Nephron (organoid): ENCODE measurements around the gene DCAF8.

Experiments
- H3K27ac Mint-ChIP-seq, 3 experiments: 2 replicates each; pipeline ENCODE4 v1.8.0; 2020; ENCODE audit warnings: mixed read lengths in 3 of 3, mild to moderate bottlenecking in 2 of 3, moderate library complexity in 1 of 3
- H3K27me3 Mint-ChIP-seq: 2 replicates; pipeline ENCODE4 v1.8.0; 2021; ENCODE audit warnings: low read depth, mild to moderate bottlenecking, moderate library complexity, mixed read lengths
- H3K36me3 Mint-ChIP-seq: 2 replicates; pipeline ENCODE4 v1.8.0; 2020; ENCODE audit warnings: low read depth, mixed read lengths
- H3K4me1 Mint-ChIP-seq: 2 replicates; pipeline ENCODE4 v1.8.0; 2020; ENCODE audit warnings: mixed read lengths
- H3K4me3 Mint-ChIP-seq, 3 experiments: 2 replicates each; pipeline ENCODE4 v1.8.0; 2020; ENCODE audit warnings: mild to moderate bottlenecking in 3 of 3, mixed read lengths in 3 of 3, moderate library complexity in 2 of 3
- H3K9me3 Mint-ChIP-seq: 2 replicates; pipeline ENCODE4 v1.8.0; 2020; ENCODE audit warnings: mixed read lengths
- CTCF ChIP-seq, 3 experiments: fragments of 200-600 bp; sonication (generic); IDR thresholded peaks; one replicate each; pipeline ENCODE4 v1.5.0; 2021; ENCODE audit warnings: antibody characterized with exemption in 3 of 3; ENCODE audit not compliant: unreplicated experiment in 3 of 3

The DCAF8 gene

GRCh38 chr1:160267284-160267991 is 5.1 kb upstream of the DCAF8 start:
- H3K27me3 Mint-ChIP-seq, result peaks cover 7% of the 10 kb centered on the region
- no peak for TF ChIP-seq CTCF (IDR thresholded peaks at IDR 0.05; ENCODE audit: unreplicated experiment in 3 of 3)
- no peaks in the 10 kb centered on the region for H3K36me3 Mint-ChIP-seq
- no peak overlapping the region for H3K4me3 Mint-ChIP-seq
- no peaks in the 10 kb centered on the region for H3K4me1 Mint-ChIP-seq
- H3K9me3 Mint-ChIP-seq, result no peaks in the 10 kb centered on the region
- no peak overlapping the region for H3K27ac Mint-ChIP-seq

GRCh38 chr1:160264795-160265307 is 2.5 kb upstream of the DCAF8 start:
- no peaks in the 10 kb centered on the region for H3K36me3 Mint-ChIP-seq
- H3K9me3 Mint-ChIP-seq, result no peaks in the 10 kb centered on the region
- no peak overlapping the region for H3K4me3 Mint-ChIP-seq
- no peak for TF ChIP-seq CTCF (IDR thresholded peaks at IDR 0.05; ENCODE audit: unreplicated experiment in 3 of 3)
- H3K27me3 Mint-ChIP-seq, result peaks cover 7% of the 10 kb centered on the region
- H3K4me1 Mint-ChIP-seq, result peaks cover 11% of the 10 kb centered on the region
- H3K27ac Mint-ChIP-seq, result no peak overlapping the region

GRCh38 chr1:160261556-160261892 is 825 bp downstream of the DCAF8 start:
- Mint-ChIP-seq H3K4me1 (peaks cover 39% of the 10 kb centered on the region), H3K27me3 (no peaks in the 10 kb centered on the region), H3K36me3 (peaks cover 5% of the 10 kb centered on the region), H3K9me3 (no peaks in the 10 kb centered on the region), H3K27ac (peak overlapping the region; percentile 86 to 100 (median 97)), H3K4me3 (peak overlapping the region; percentile 98 to 99 (median 99))
- TF ChIP-seq CTCF (IDR thresholded peaks at IDR 0.05; ENCODE audit: unreplicated experiment in 3 of 3), result no peak

GRCh38 chr1:160260406-160261382 is 1.7 kb downstream of the DCAF8 start:
- H3K9me3 Mint-ChIP-seq, result no peaks in the 10 kb centered on the region

GRCh38 chr1:160258177-160258798 is 4.1 kb downstream of the DCAF8 start:
- Mint-ChIP-seq H3K36me3 (peaks cover 9% of the 10 kb centered on the region), H3K27me3 (no peaks in the 10 kb centered on the region), H3K9me3 (no peaks in the 10 kb centered on the region), H3K4me3 (peak overlapping the region; percentile 32 to 38 (median 37)), H3K27ac (peak overlapping the region; percentile 76 to 100 (median 92)), H3K4me1 (peaks cover 45% of the 10 kb centered on the region)
- no peak for TF ChIP-seq CTCF (IDR thresholded peaks at IDR 0.05; ENCODE audit: unreplicated experiment in 3 of 3)

More at GRCh38 chr1:160260406-160261382, 1.7 kb downstream of the DCAF8 start:
- peaks cover 5% of the 10 kb centered on the region for H3K36me3 Mint-ChIP-seq
- H3K4me1 Mint-ChIP-seq, result peaks cover 45% of the 10 kb centered on the region
- no peaks in the 10 kb centered on the region for H3K27me3 Mint-ChIP-seq
- H3K27ac Mint-ChIP-seq, result peak overlapping the region; percentile 86 to 100 (median 97)
- TF ChIP-seq CTCF (IDR thresholded peaks at IDR 0.05; ENCODE audit: unreplicated experiment in 3 of 3), result no peak
- H3K4me3 Mint-ChIP-seq, result peak overlapping the region; percentile 98 to 99 (median 99)
